Measurements from ENCODE around the gene BCL6. TPM values are rescaled to one million over a fixed set of nuclear protein-coding genes. Genes with fewer than 3 reads are reported as not detected.

BCL6 gene
- total and polyA plus RNA-seq, 2 of the 8 experiments (the other 6 are each of a cell fraction or from before 2014, with no cell fraction given) = 5.7 to 10.4 TPM

GRCh38 chr3:187694801-187695200, 50.5 kb downstream of the BCL6 start:
- Histone ChIP-seq H3K27me3 (replicated peaks in 1 of 4; ENCODE audit: control insufficient read depth in 3 of 4, extremely low read depth in 1 of 4, insufficient read depth in 3 of 4, low read length in 3 of 4) (no peaks in the 10 kb centered on the region), H2BK120ac (replicated peaks; ENCODE audit: low read depth, low read length) (no peak overlapping the region), H4K8ac (ENCODE audit: extremely low read depth, insufficient read depth, low read length) (no peak overlapping the region), H3K4me1 (replicated peaks in 1 of 4; ENCODE audit: control insufficient read depth in 3 of 4, insufficient read depth in 4 of 4, low read length in 3 of 4) (no peaks in the 10 kb centered on the region), H2BK20ac (ENCODE audit: low read length) (no peak overlapping the region), H2AK5ac (ENCODE audit: low read depth, low read length) (no peak overlapping the region), H3K4me2 (ENCODE audit: insufficient read depth in 1 of 2, low read depth in 2 of 2, low read length in 2 of 2) (no peak overlapping the region), H3K9me3 (ENCODE audit: insufficient read depth in 2 of 2, low read depth in 1 of 2, low read length in 1 of 2) (no peaks in the 10 kb centered on the region), H3K4me3 (ENCODE audit: extremely low read depth in 1 of 4, insufficient read depth in 2 of 4, low read depth in 3 of 4, low read length in 4 of 4) (no peak overlapping the region), H3K23ac (ENCODE audit: insufficient read length) (no peak overlapping the region), H3K23me2 (ENCODE audit: low read depth, low read length) (no peaks in the 10 kb centered on the region), H3K9ac (replicated peaks in 1 of 4; ENCODE audit: extremely low read depth in 1 of 4, low read depth in 3 of 4, low read length in 3 of 4) (no peak overlapping the region), H2AFZ (ENCODE audit: low read length) (no peak overlapping the region), H3K18ac (ENCODE audit: extremely low read depth, low read length) (no peak overlapping the region), H4K5ac (ENCODE audit: insufficient read length, low read depth, low read length) (no peak overlapping the region), H4K91ac (replicated peaks; ENCODE audit: insufficient read length, low read length) (no peak overlapping the region), H3K27ac (ENCODE audit: low read depth, low read length) (no peak overlapping the region), H3K36me3 (ENCODE audit: control insufficient read depth in 2 of 4, insufficient read depth in 4 of 4, low read length in 3 of 4) (no peaks in the 10 kb centered on the region), H3K79me2 (ENCODE audit: control insufficient read depth in 1 of 2, insufficient read depth in 2 of 2, low read length in 2 of 2) (no peaks in the 10 kb centered on the region), H2BK12ac (ENCODE audit: low read depth, low read length) (no peak overlapping the region), H2BK5ac (ENCODE audit: low read depth, low read length) (no peak overlapping the region), H3K56ac (replicated peaks; ENCODE audit: insufficient read length, low read depth, low read length) (no peak overlapping the region), H3K14ac (ENCODE audit: insufficient read length) (no peak overlapping the region), H3K79me1 (ENCODE audit: low read depth, low read length) (no peaks in the 10 kb centered on the region), H3K4ac (replicated peaks; ENCODE audit: insufficient read length, low read depth, low read length) (no peak overlapping the region), H2BK15ac (ENCODE audit: low read length) (no peak overlapping the region), H4K20me1 (replicated peaks in 1 of 2; ENCODE audit: control insufficient read depth in 1 of 2, insufficient read depth in 2 of 2, low read length in 2 of 2) (no peaks in the 10 kb centered on the region)
- POLR2A ChIA-PET (ENCODE audit: partially characterized antibody) = no interaction called here
- DNase-seq (ENCODE audit: low read depth in 1 of 2, low spot score in 2 of 2) (no peak), FAIRE-seq (no peak)
- WGBS, 2 experiments (ENCODE audit: extremely low coverage in 1 of 2, insufficient coverage in 1 of 2, insufficient read length in 1 of 2, insufficient replicate concordance in 2 of 2, low coverage in 1 of 2, low lambda C conversion rate in 2 of 2, missing lambda C conversion rate in 1 of 2) = 85% methylated on average over 3 of the region's 3 CpGs; no CpG with 5 or more reads in 1 of the 2 experiments
- CTCF ChIA-PET (ENCODE audit: partially characterized antibody) = interaction anchor here (1.6 to 6.4 kb wide), 4 partner anchors 9 to 376 kb away, joined by 4 to 44 read pairs (median 14); partner anchors contain the start of gene RTP2
- TF ChIP-seq CBX8 (IDR thresholded peaks at IDR 0.05; ENCODE audit: borderline replicate concordance, low read depth, low read length) (no peak), SP2 (IDR thresholded peaks at IDR 0.05; ENCODE audit: low read length) (no peak), TCF12 (IDR thresholded peaks at IDR 0.05; ENCODE audit: low read depth, low read length) (no peak), SIRT6 (IDR thresholded peaks at IDR 0.05; ENCODE audit: low read length) (no peak), SP4 (IDR thresholded peaks at IDR 0.05; ENCODE audit: low read length) (no peak)
- TF ChIP-seq, protein P1, sequence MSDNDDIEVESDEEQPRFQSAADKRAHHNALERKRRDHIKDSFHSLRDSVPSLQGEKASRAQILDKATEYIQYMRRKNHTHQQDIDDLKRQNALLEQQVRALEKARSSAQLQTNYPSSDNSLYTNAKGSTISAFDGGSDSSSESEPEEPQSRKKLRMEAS (IDR thresholded peaks at IDR 0.05) = no peak
- TF ChIP-seq, protein P2, sequence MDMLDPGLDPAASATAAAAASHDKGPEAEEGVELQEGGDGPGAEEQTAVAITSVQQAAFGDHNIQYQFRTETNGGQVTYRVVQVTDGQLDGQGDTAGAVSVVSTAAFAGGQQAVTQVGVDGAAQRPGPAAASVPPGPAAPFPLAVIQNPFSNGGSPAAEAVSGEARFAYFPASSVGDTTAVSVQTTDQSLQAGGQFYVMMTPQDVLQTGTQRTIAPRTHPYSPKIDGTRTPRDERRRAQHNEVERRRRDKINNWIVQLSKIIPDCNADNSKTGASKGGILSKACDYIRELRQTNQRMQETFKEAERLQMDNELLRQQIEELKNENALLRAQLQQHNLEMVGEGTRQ (IDR thresholded peaks at IDR 0.05; ENCODE audit: low read length) = no peak
